ENCODE measurements around the gene PARVA.

GRCh38 chr11:12430954-12431595, 53.7 kb downstream of the PARVA start:
- TF ChIP-seq POLR2A (IDR thresholded peaks at IDR 0.05), result no peak
- no peak for TF ChIP-seq CTCF (IDR thresholded peaks at IDR 0.05)

All from body of pancreas (tissue), 4 donors.